Lung (tissue), 12 donors: ENCODE results near the gene MYG1. TPM values are rescaled to one million over a fixed set of nuclear protein-coding genes. Genes with fewer than 3 reads are reported as not detected.
A peak's percentile ranks its signal among the peaks of the same experiment; 100 is the strongest.

Experiments used
- ATAC-seq: fragments of 200-7000 bp; cut with Tn5 transposase; one replicate; pipeline ENCODE4 v1.9.1; 2020; ENCODE audit warnings: moderate number of reproducible peaks; ENCODE audit not compliant: insufficient read depth, low FRiP score
- DNase-seq, 3 donors: peaks; one replicate each; pipeline ENCODE4 v3.0.0-alpha.2; 2013 to 2017
- H3K27ac ChIP-seq, 2 donors: one replicate each; pipeline ENCODE4 v1.5.1; 2013; ENCODE audit warnings: mild to moderate bottlenecking in 2 of 2, moderate library complexity in 2 of 2, control low read depth in 1 of 2, inconsistent platforms in 1 of 2, low read depth in 1 of 2, low read length in 1 of 2
- H3K27me3 ChIP-seq, 3 donors: one replicate each; pipeline ENCODE4 v1.5.1; 2013; ENCODE audit warnings: low read length in 2 of 3; ENCODE audit not compliant: control insufficient read depth in 3 of 3, insufficient read depth in 3 of 3
- H3K36me3 ChIP-seq, 4 donors: one replicate each; pipeline ENCODE4 v1.5.1; 2013; ENCODE audit warnings: low read length in 4 of 4, mild to moderate bottlenecking in 1 of 4, moderate library complexity in 1 of 4; ENCODE audit not compliant: control insufficient read depth in 4 of 4, insufficient read depth in 4 of 4
- H3K4me1 ChIP-seq, 5 donors: one replicate each; pipeline ENCODE4 v1.5.1; 2013; ENCODE audit warnings: low read length in 5 of 5, mild to moderate bottlenecking in 2 of 5, moderate library complexity in 1 of 5; ENCODE audit not compliant: control insufficient read depth in 5 of 5, insufficient read depth in 5 of 5
- H3K4me3 ChIP-seq: one replicate; pipeline ENCODE4 v1.5.1; 2013; ENCODE audit warnings: mild to moderate bottlenecking, control low read depth, moderate library complexity
- H3K9ac ChIP-seq, 2 donors: one replicate each; pipeline ENCODE4 v1.5.1; 2013; ENCODE audit warnings: low read length in 2 of 2, control low read depth in 1 of 2; ENCODE audit not compliant: insufficient read depth in 1 of 2
- H3K9me3 ChIP-seq, 4 donors: one replicate each; pipeline ENCODE4 v1.5.1; 2013; ENCODE audit warnings: low read length in 3 of 4, mild to moderate bottlenecking in 1 of 4, moderate library complexity in 1 of 4; ENCODE audit not compliant: control insufficient read depth in 4 of 4, insufficient read depth in 3 of 4
- CTCF ChIP-seq: IDR thresholded peaks from 2 replicates; pipeline ENCODE4 v1.5.1; 2012; ENCODE audit warnings: mild to moderate bottlenecking; ENCODE audit errors: control extremely low read depth, extremely low read depth
- WGBS, 2 donors: extraction: QIAGEN DNeasy Blood & Tissue Kit; methylation state at CpG; one replicate each; pipeline ENCODE4 v1.1.7; 2013; 5-methylcytosine and 5-hydroxymethylcytosine counted together
- polyA plus RNA-seq, 2 donors: library from polyadenylated mRNA; stranded (reverse); fragments of 200-250 nt; gene quantifications; one replicate each; pipeline ENCODE4 v1.2.1, GENCODE V29; 2013
- total RNA-seq, 2 donors: library from RNA; depleted of rRNA in 1 of 2; stranded (reverse); fragments of >200 nt in 1 of 2; gene quantifications; one replicate each; pipeline ENCODE4 v1.2.1, GENCODE V29; 2014 to 2021
- donor health status: control.
- donor health status: control.
- donor health status: Bipolar disorder and iron deficiency.
- donor health status: healthy.
- donor health status: DM: yes; HTN: yes; CAD: no.

The MYG1 gene
- total and polyA plus RNA-seq, 4 donors: 22.1 to 88.9 (median 59.8) TPM

DNA sequence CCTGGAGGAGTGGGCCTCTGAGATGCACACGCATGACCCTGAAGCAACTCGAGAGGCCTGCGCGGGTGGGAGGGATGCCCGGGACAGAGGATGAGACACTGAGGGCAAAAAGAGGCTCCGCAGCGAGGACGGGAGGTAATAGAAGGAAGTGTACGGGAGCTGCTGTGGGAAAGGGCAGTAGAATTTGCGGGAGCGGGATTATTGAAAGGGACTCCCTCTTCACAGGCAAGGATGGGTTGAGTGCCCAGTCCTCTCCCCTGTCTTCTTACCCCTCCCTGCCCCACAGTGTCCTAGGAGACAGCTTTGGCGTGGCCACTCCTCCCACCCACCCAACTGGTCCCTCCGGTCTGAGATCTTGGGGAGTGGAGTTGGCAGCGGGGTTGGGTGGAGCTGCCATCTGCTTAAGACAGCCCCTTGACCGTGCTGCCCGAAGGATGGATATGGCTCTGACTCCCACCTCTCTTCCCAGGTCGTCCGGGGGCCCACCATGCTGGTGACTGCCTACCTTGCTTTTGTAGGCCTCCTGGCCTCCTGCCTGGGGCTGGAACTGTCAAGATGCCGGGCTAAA is 47.1 kb upstream of the MYG1 start:
- Histone ChIP-seq H3K4me3 (peak overlapping the region; percentile 98), H3K9ac (peak overlapping the region; percentile 61 to 63), H3K27me3 (no peaks in the 10 kb centered on the region), H3K9me3 (no peaks in the 10 kb centered on the region), H3K36me3 (peaks cover 0 to 15% (median 9%) of the 10 kb centered on the region in 4 donors), H3K27ac (peak overlapping the region; percentile 89 to 93), H3K4me1 (peaks cover 0 to 18% (median 9%) of the 10 kb centered on the region in 5 donors)
- peak in 1 of 3 donors; percentile 34 for DNase-seq
- ATAC-seq: peak; percentile 3
- TF ChIP-seq CTCF: no peak
- WGBS, 2 donors: 8 to 11% methylated on average over 19 of the region's 19 CpGs

DNA sequence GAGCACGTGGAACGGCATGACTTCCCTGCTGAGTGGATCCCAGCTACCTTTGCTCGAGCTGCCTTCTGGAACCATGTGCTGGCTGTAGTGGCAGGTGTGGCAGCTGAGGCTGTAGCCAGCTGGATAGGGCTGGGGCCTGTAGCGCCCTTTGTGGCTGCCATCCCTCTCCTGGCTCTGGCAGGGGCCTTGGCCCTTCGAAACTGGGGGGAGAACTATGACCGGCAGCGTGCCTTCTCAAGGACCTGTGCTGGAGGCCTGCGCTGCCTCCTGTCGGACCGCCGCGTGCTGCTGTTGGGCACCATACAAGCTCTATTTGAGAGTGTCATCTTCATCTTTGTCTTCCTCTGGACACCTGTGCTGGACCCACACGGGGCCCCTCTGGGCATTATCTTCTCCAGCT is 46.2 kb upstream of the MYG1 start:
- no peak for DNase-seq
- 94 to 95% methylated on average over 13 of the region's 13 CpGs for WGBS, 2 donors
- Histone ChIP-seq H3K4me1 (peaks cover 0 to 18% (median 9%) of the 10 kb centered on the region in 5 donors), H3K27me3 (no peaks in the 10 kb centered on the region), H3K9ac (peak overlapping the region in 1 of 2 donors; percentile 61), H3K36me3 (peaks cover 0 to 15% (median 9%) of the 10 kb centered on the region in 4 donors), H3K4me3 (no peak overlapping the region), H3K27ac (no peak overlapping the region), H3K9me3 (no peaks in the 10 kb centered on the region)
- no peak for TF ChIP-seq CTCF
- ATAC-seq: no peak

- H3K9me3 ChIP-seq: no peaks in the 10 kb centered on the region
- no peaks in the 10 kb centered on the region for H3K27me3 ChIP-seq
- ATAC-seq: no peak
- H3K9ac ChIP-seq: no peak overlapping the region
- peaks cover 0 to 15% (median 9%) of the 10 kb centered on the region in 4 donors for H3K36me3 ChIP-seq
- no peak overlapping the region for H3K27ac ChIP-seq
- 86 to 94% methylated on average over 1 of the region's 1 CpG for WGBS, 2 donors
- DNase-seq: no peak
- peaks cover 0 to 20% (median 9%) of the 10 kb centered on the region in 5 donors for H3K4me1 ChIP-seq
- no peak overlapping the region for H3K4me3 ChIP-seq
- no peak for TF ChIP-seq CTCF
These were observed 44.5 kb upstream of the MYG1 start for GRCh38 chr12:53254816-53255545.
